DMS53 (cell line): Measurements from ENCODE around the gene CCR8.
"Not testable (repeated sequence)": the region's sequence is repeated elsewhere in the genome, so short reads cannot be mapped to it uniquely, and the experiment has no call there.

Experiments
- DNase-seq: peaks from one replicate; lab custom pipeline; 2025; lab: John Stamatoyannopoulos, UW

The CCR8 gene

GRCh38 chr3:39349080-39349479 lies 19.6 kb downstream of the CCR8 start:
- peak; percentile 83 for DNase-seq

DNA sequence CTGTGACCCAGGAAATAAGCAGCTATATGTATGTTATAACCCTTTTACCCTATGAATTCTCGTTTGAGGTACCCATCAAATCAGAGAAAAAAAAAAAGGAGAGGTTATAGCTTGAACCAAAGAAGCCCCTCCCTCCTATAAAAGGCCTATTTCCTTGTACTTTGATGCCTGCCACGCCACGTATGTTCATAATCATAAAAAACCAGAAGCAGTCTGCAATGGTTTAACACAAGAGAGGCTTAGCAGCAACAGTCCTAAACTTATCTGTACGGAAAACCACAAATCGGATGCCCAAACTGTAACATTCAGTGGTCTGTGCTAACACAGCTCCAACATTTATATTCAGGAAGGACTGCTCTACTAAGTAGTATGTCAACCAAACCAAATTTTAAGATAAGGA lies 21.2 kb downstream of the CCR8 start:
- DNase-seq, result no peak

GRCh38 chr3:39351134-39351533 lies 21.6 kb downstream of the CCR8 start:
- not testable (repeated sequence) for DNase-seq

GRCh38 chr3:39353168-39353927 lies 23.8 kb downstream of the CCR8 start:
- DNase-seq, result not testable (repeated sequence)

- no peak for DNase-seq
Observed at GRCh38 chr3:39358333-39358732, 28.8 kb downstream of the CCR8 start.

- DNase-seq, result no peak
Observed at GRCh38 chr3:39361252-39361927, 31.9 kb downstream of the CCR8 start.

GRCh38 chr3:39362192-39362591 lies 32.7 kb downstream of the CCR8 start:
- DNase-seq, result peak; percentile 64

- DNase-seq, result peak; percentile 52
Observed at GRCh38 chr3:39362812-39363211, 33.3 kb downstream of the CCR8 start.

DNA sequence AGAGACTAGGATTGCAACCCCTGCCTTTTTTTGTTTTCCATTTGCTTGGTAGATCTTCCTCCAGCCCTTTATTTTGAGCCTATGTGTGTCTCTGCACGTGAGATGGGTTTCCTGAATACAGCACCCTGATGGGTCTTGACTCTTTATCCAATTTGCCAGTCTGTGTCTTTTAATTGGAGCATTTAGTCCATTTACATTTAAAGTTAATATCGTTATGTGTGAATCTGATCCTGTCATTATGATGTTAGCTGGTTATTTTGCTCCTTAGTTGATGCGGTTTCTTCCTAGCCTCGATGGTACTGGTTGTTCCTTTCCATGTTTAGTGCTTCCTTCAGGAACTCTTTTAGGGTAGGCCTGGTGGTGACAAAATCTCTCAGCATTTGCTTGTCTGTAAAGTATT lies 40.9 kb downstream of the CCR8 start:
- not testable (repeated sequence) for DNase-seq

GRCh38 chr3:39372833-39373232 lies 43.3 kb downstream of the CCR8 start:
- no peak for DNase-seq

- no peak for DNase-seq
Observed at GRCh38 chr3:39376959-39377634, 47.6 kb downstream of the CCR8 start.

GRCh38 chr3:39378088-39378487 lies 48.6 kb downstream of the CCR8 start:
- no peak for DNase-seq

DNA sequence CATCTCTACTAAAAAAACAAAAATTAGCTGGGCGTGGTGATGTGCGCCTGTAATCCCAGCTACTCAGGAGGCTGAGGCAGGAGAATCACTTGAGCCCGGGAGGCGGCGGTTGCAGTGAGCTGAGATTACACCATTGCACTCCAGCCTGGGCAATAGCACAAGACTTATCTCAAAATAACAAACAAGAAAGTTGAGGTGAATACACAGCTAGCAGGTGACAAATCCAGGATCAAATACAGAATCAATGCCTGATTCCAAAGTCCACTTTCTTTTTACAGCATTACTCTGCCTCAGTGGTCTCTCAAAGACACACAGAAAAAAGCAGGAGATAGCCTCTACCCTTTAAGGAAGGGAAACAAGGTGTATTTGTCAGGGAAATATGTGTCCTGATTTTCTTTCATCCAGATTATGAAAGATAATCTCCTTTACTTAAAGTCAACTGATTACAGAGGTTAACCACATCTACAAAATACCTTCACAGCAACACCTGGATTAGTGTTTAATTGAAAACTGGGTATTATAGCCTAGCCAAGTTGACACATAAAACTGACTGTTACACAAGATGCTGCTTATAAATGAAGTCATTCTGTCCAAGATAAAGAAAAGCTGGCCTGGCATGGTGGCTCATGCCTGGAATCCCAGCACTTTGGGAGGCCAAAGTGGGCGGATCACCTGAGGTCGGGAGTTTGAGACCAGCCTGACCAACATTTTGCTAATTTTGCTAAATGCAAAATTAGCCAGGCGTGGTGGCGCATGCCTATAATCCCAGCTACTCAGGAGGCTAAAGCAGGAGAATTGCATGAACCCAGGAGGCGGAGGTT lies 49.7 kb downstream of the CCR8 start:
- DNase-seq, result no peak

- DNase-seq, result no peak
Observed at GRCh38 chr3:39379778-39380155, 50.3 kb downstream of the CCR8 start.

DNA sequence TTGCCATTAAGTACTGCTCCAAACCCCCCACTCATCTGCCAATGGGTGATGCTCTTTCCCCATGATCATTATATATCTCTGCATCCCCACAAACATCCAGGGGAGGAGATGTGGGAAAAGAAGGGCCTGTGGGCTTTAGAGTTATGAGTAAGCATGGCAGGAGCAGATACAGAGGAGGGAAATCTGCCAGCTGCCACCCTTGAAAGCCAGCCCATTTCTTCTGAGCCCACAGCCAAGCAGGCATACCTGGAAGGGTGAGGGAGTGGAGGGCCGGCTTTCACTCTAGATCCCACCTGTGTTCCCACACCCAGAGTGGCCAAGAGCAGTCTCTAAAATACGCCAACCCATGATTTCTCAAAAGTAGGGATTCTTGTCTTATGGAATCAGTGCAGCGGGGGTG lies 51.9 kb downstream of the CCR8 start:
- DNase-seq, result no peak
